ENCODE results near the gene COPS4.

- TF ChIP-seq IRF5 (IDR thresholded peaks at IDR 0.05; ENCODE audit: borderline replicate concordance) (no peak), HCFC1 (IDR thresholded peaks at IDR 0.05; ENCODE audit: low read length) (no peak), RAD21 (IDR thresholded peaks at IDR 0.05; ENCODE audit: insufficient read depth, low read depth, low read length) (no peak), NBN (IDR thresholded peaks at IDR 0.05) (no peak), SMAD5 (IDR thresholded peaks at IDR 0.05; ENCODE audit: low read depth) (no peak), E2F4 (IDR thresholded peaks at IDR 0.05; ENCODE audit: low read depth, low read length) (no peak)
These were observed 58.2 kb downstream of the COPS4 start for GRCh38 chr4:83093060-83093640.

All from GM12878 (cell line).